ENCODE measurements around the gene ATP8B1. TPM values are rescaled to one million over a fixed set of nuclear protein-coding genes. Genes with fewer than 3 reads are reported as not detected.

The ATP8B1 gene
- total and polyA plus RNA-seq, 2 donors (not counting 3 experiments of a cell fraction or from before 2014, with no cell fraction given): 49.3 to 100 TPM

DNA sequence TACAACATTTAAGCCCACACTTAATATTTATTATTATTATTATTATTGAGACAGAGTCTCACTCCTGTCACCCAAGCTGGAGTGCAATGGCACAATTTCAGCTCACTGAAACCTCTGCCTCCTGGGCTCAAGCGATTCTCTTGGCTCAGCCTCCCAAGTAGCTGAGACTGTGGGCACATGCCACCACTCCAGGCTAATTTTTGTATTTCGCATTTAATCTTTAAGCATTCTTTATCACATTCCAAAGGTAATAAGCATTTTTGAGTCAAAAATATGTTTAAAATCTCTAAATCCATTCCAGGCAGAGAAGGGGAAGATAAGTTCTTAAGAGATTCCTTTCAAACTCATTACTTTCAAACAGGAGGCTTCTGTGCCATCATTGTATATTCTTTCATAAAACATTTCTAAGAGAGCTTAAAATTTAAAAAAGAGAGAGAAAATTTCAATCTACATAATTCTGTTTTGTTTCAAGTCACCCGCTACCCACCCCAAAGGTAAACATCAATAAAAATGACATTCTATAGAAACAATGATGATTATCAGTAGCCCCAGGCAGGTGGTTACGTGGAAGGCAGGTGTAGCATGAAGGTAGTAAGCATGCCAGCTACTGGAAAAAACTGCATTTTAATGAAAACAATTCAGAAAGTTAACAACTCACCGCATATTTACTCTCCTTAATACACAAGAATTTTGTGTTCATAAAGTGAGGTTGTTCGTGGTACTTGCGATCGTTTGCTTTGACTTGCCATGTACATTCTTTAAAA, 97.1 kb downstream of the ATP8B1 start:
- dilution Hi-C loops (cut with MboI; ENCODE audit: extremely low pct_ligation_motif_present, low sequenced_read_pairs) (no loop called here), intact Hi-C loops (cut with micrococcal nuclease) (no loop called here)
- no peak for FAIRE-seq
- Histone ChIP-seq H3K79me2 (ENCODE audit: control insufficient read depth, insufficient read depth, low read length) (peaks cover 16% of the 10 kb centered on the region), H2AFZ (ENCODE audit: low read depth, low read length) (no peak overlapping the region), H3K36me3 (ENCODE audit: control insufficient read depth in 2 of 2, extremely low read depth in 1 of 2, insufficient read depth in 2 of 2, low read length in 2 of 2) (peaks cover 15 to 19% of the 10 kb centered on the region in 2 experiments), H3K9ac (replicated peaks; ENCODE audit: extremely low read depth, insufficient read depth, low read length) (no peak overlapping the region), H3K9me3 (replicated peaks; ENCODE audit: control insufficient read depth, insufficient read depth, low read length) (no peaks in the 10 kb centered on the region), H3K9me1 (replicated peaks; ENCODE audit: control insufficient read depth, extremely low read depth, insufficient read depth, low read length) (no peaks in the 10 kb centered on the region), H3K27me3 (ENCODE audit: control insufficient read depth in 2 of 2, insufficient read depth in 2 of 2, low read length in 2 of 2) (no peaks in the 10 kb centered on the region), H3K4me1 (ENCODE audit: control insufficient read depth, extremely low read depth, insufficient read depth, low read length) (no peaks in the 10 kb centered on the region), H3K4me2 (ENCODE audit: insufficient read depth, low read length) (no peak overlapping the region), H4K20me1 (replicated peaks; ENCODE audit: control insufficient read depth, extremely low read depth, insufficient read depth, low read length) (no peaks in the 10 kb centered on the region), H3K27ac (ENCODE audit: insufficient read depth, low read depth, low read length) (no peak overlapping the region), H3K4me3 (replicated peaks in 1 of 3; ENCODE audit: insufficient read depth in 1 of 3, low read depth in 1 of 3, low read length in 3 of 3) (no peak overlapping the region)
- TF ChIP-seq FOS (IDR thresholded peaks at IDR 0.05; ENCODE audit: borderline replicate concordance, insufficient read depth, low read length) (no peak), POLR2A (IDR thresholded peaks at IDR 0.05; ENCODE audit: low read depth, low read length) (no peak), POLR2AphosphoS5 (IDR thresholded peaks at IDR 0.05; ENCODE audit: insufficient read depth, low read depth, low read length) (no peak), MYC (IDR thresholded peaks at IDR 0.05; ENCODE audit: low read depth, low read length) (no peak), EZH2 (IDR thresholded peaks at IDR 0.05; ENCODE audit: borderline replicate concordance, low read depth, low read length, severe bottlenecking) (no peak), JUN (IDR thresholded peaks at IDR 0.05; ENCODE audit: borderline replicate concordance, insufficient read depth, insufficient read length, low read depth) (no peak), GATA2 (IDR thresholded peaks at IDR 0.05; ENCODE audit: insufficient read depth, insufficient read length, low read depth, low read length) (no peak)
- TF ChIP-seq, protein P1, sequence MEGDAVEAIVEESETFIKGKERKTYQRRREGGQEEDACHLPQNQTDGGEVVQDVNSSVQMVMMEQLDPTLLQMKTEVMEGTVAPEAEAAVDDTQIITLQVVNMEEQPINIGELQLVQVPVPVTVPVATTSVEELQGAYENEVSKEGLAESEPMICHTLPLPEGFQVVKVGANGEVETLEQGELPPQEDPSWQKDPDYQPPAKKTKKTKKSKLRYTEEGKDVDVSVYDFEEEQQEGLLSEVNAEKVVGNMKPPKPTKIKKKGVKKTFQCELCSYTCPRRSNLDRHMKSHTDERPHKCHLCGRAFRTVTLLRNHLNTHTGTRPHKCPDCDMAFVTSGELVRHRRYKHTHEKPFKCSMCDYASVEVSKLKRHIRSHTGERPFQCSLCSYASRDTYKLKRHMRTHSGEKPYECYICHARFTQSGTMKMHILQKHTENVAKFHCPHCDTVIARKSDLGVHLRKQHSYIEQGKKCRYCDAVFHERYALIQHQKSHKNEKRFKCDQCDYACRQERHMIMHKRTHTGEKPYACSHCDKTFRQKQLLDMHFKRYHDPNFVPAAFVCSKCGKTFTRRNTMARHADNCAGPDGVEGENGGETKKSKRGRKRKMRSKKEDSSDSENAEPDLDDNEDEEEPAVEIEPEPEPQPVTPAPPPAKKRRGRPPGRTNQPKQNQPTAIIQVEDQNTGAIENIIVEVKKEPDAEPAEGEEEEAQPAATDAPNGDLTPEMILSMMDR (IDR thresholded peaks at IDR 0.05; ENCODE audit: extremely low read depth in 1 of 2, insufficient read depth in 1 of 2, low read depth in 1 of 2, low read length in 2 of 2): no peak
- TF ChIP-seq, protein P2, sequence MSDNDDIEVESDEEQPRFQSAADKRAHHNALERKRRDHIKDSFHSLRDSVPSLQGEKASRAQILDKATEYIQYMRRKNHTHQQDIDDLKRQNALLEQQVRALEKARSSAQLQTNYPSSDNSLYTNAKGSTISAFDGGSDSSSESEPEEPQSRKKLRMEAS (IDR thresholded peaks at IDR 0.05; ENCODE audit: insufficient read depth, insufficient read length): no peak
- ChIA-PET CTCF (no interaction called here), POLR2A (no interaction called here)
- DNase-seq (ENCODE audit: low read depth, low spot score): no peak
- no TSS peak for BruUV-seq (replicated peaks)

Data from endothelial cell of umbilical vein (primary cell).